ENCODE results near the gene SKOR1. TPM values are rescaled to one million over a fixed set of nuclear protein-coding genes. Genes with fewer than 3 reads are reported as not detected.

Gene SKOR1
- total and polyA plus RNA-seq, 2 of the 8 experiments (the other 6 are each of a cell fraction or from before 2014, with no cell fraction given), result 0.03 to 0.11 TPM

- H3K56ac ChIP-seq (replicated peaks; ENCODE audit: insufficient read length, low read depth, low read length), result no peak overlapping the region
- POLR2A ChIA-PET (ENCODE audit: partially characterized antibody), result interaction anchor here (1.0 to 5.0 kb wide), 3 partner anchors 10 to 25 kb away, joined by 3 to 24 read pairs (median 3); no protein-coding TSS in a partner anchor
- H3K14ac ChIP-seq (ENCODE audit: insufficient read length), result no peak overlapping the region
- no peak overlapping the region for H3K18ac ChIP-seq (ENCODE audit: extremely low read depth, low read length)
- H4K5ac ChIP-seq (ENCODE audit: insufficient read length, low read depth, low read length), result no peak overlapping the region
- CTCF ChIA-PET (ENCODE audit: partially characterized antibody), result interaction anchor here (0.6 to 1.6 kb wide), 9 partner anchors 11 to 705 kb away, joined by 3 to 4 read pairs (median 3); no protein-coding TSS in a partner anchor
- 0 out of 2 replicates have a peak overlapping the region, but pooled peaks have one; percentile 72 for H2BK15ac ChIP-seq (ENCODE audit: low read length)
- H3K9ac ChIP-seq (replicated peaks in 1 of 4; ENCODE audit: extremely low read depth in 1 of 4, low read depth in 3 of 4, low read length in 3 of 4), result no peak overlapping the region
- H3K9me3 ChIP-seq (ENCODE audit: insufficient read depth in 2 of 2, low read depth in 1 of 2, low read length in 1 of 2), result peaks cover 0 to 2% of the 10 kb centered on the region in 2 experiments; a peak in 1 of 4 replicates
- no peak overlapping the region for H2BK5ac ChIP-seq (ENCODE audit: low read depth, low read length)
- H4K91ac ChIP-seq (replicated peaks; ENCODE audit: insufficient read length, low read length), result no peak overlapping the region
- 7% methylated on average over 37 of the region's 39 CpGs; no CpG with 5 or more reads in 1 of the 2 experiments for WGBS, 2 experiments (ENCODE audit: extremely low coverage in 1 of 2, insufficient coverage in 1 of 2, insufficient read length in 1 of 2, insufficient replicate concordance in 2 of 2, low coverage in 1 of 2, low lambda C conversion rate in 2 of 2, missing lambda C conversion rate in 1 of 2)
- H2AFZ ChIP-seq (ENCODE audit: low read length), result no peak overlapping the region
- H3K4me1 ChIP-seq (replicated peaks in 1 of 4; ENCODE audit: control insufficient read depth in 3 of 4, insufficient read depth in 4 of 4, low read length in 3 of 4), result peaks cover 2 to 46% (median 36%) of the 10 kb centered on the region in 4 experiments
- H3K23me2 ChIP-seq (ENCODE audit: low read depth, low read length), result peaks cover 11% of the 10 kb centered on the region; the same call in 1 of the 2 replicates
- H2BK120ac ChIP-seq (replicated peaks; ENCODE audit: low read depth, low read length), result no peak overlapping the region
- H3K27me3 ChIP-seq (replicated peaks in 1 of 4; ENCODE audit: control insufficient read depth in 3 of 4, extremely low read depth in 1 of 4, insufficient read depth in 3 of 4, low read length in 3 of 4), result peaks cover 74 to 87% (median 86%) of the 10 kb centered on the region in 4 experiments
- FAIRE-seq (no peak), DNase-seq (ENCODE audit: low read depth in 1 of 2, low spot score in 2 of 2) (peak in 1 of 2 experiments; percentile 86)
- peak overlapping the region; percentile 69 to 73 for H3K4me2 ChIP-seq (ENCODE audit: insufficient read depth in 1 of 2, low read depth in 2 of 2, low read length in 2 of 2)
- H2BK12ac ChIP-seq (ENCODE audit: low read depth, low read length), result no peak overlapping the region
- no peaks in the 10 kb centered on the region for H3K79me2 ChIP-seq (ENCODE audit: control insufficient read depth in 1 of 2, insufficient read depth in 2 of 2, low read length in 2 of 2)
- no peak overlapping the region for H2AK5ac ChIP-seq (ENCODE audit: low read depth, low read length)
- H3K36me3 ChIP-seq (ENCODE audit: control insufficient read depth in 2 of 4, insufficient read depth in 4 of 4, low read length in 3 of 4), result peaks cover 0 to 9% (median 0%) of the 10 kb centered on the region in 4 experiments; a peak in 1 of 8 replicates
- peaks cover 29 to 30% of the 10 kb centered on the region in 2 experiments for H4K20me1 ChIP-seq (replicated peaks in 1 of 2; ENCODE audit: control insufficient read depth in 1 of 2, insufficient read depth in 2 of 2, low read length in 2 of 2)
- peak overlapping the region in 3 of 4 experiments; percentile 6 to 50 (median 19); a peak in 5 of 8 replicates for H3K4me3 ChIP-seq (ENCODE audit: extremely low read depth in 1 of 4, insufficient read depth in 2 of 4, low read depth in 3 of 4, low read length in 4 of 4)
- no peak overlapping the region for H4K8ac ChIP-seq (ENCODE audit: extremely low read depth, insufficient read depth, low read length)
- no peak overlapping the region for H3K23ac ChIP-seq (ENCODE audit: insufficient read length)
- no peaks in the 10 kb centered on the region for H3K79me1 ChIP-seq (ENCODE audit: low read depth, low read length)
- H2BK20ac ChIP-seq (ENCODE audit: low read length), result no peak overlapping the region
- H3K4ac ChIP-seq (replicated peaks; ENCODE audit: insufficient read length, low read depth, low read length), result no peak overlapping the region
- H3K27ac ChIP-seq (ENCODE audit: low read depth, low read length), result no peak overlapping the region
- TF ChIP-seq RNF2 (IDR thresholded peaks at IDR 0.05; ENCODE audit: borderline replicate concordance, low read depth, low read length, missing control alignments, poor library complexity, severe bottlenecking), result peak; percentile 63
- TF ChIP-seq, protein P1, sequence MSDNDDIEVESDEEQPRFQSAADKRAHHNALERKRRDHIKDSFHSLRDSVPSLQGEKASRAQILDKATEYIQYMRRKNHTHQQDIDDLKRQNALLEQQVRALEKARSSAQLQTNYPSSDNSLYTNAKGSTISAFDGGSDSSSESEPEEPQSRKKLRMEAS (IDR thresholded peaks at IDR 0.05), result peak; percentile 53
- TF ChIP-seq KDM4A (IDR thresholded peaks at IDR 0.05; ENCODE audit: low read depth, low read length, severe bottlenecking), result peak; percentile 10
- TF ChIP-seq TAF7 (optimal IDR thresholded peaks at IDR 0.05; ENCODE audit: borderline replicate concordance, low read depth, low read length), result peak; percentile 11
- no peak for TF ChIP-seq KDM1A (IDR thresholded peaks at IDR 0.05; ENCODE audit: borderline replicate concordance, low read length)
- TF ChIP-seq HDAC2 (IDR thresholded peaks at IDR 0.05; ENCODE audit: borderline replicate concordance in 1 of 2, low read depth in 2 of 2, low read length in 2 of 2), result peak in 1 of 2 experiments; percentile 54; a peak in 1 of 4 replicates
- TF ChIP-seq KDM5A (IDR thresholded peaks at IDR 0.05; ENCODE audit: low read length), result no peak
- TF ChIP-seq RXRA (IDR thresholded peaks at IDR 0.05; ENCODE audit: insufficient read depth, low read depth, low read length), result no peak
- peak; percentile 17 for TF ChIP-seq EZH2 (IDR thresholded peaks at IDR 0.05; ENCODE audit: low read depth, low read length, severe bottlenecking)
- TF ChIP-seq CEBPB (IDR thresholded peaks at IDR 0.05; ENCODE audit: low read depth, low read length), result no peak
These were observed 4.1 kb upstream of the SKOR1 start for GRCh38 chr15:67820992-67821783.
